ENCODE results near the gene IGLL1.
"Not testable (repeated sequence)": the region's sequence is repeated elsewhere in the genome, so short reads cannot be mapped to it uniquely, and the experiment has no call there.

The IGLL1 gene

GRCh38 chr22:23579870-23580575, at the start of gene IGLL1:
TSS of gene IGLL1 (minus strand) at chr22:23580290. CDS start at chr22:23580190, 100 bp downstream.
- no peak for DNase-seq

GRCh38 chr22:23628056-23628743, 48.1 kb upstream of the IGLL1 start:
- not testable (repeated sequence) for DNase-seq

GRCh38 chr22:23627401-23628055, 47.4 kb upstream of the IGLL1 start:
- DNase-seq = peak; percentile 61

- DNase-seq = no peak
These were observed 46.3 kb upstream of the IGLL1 start for GRCh38 chr22:23626286-23626975.

- DNase-seq = no peak
These were observed 42.5 kb upstream of the IGLL1 start for GRCh38 chr22:23622634-23623033.

GRCh38 chr22:23621916-23622315, 41.8 kb upstream of the IGLL1 start:
- DNase-seq = not testable (repeated sequence)

- no peak for DNase-seq
These were observed 41.1 kb upstream of the IGLL1 start for GRCh38 chr22:23621082-23621780.

- no peak for DNase-seq
These were observed 33.3 kb upstream of the IGLL1 start for GRCh38 chr22:23613193-23613972.

- no peak for DNase-seq
These were observed 30.1 kb upstream of the IGLL1 start for GRCh38 chr22:23609983-23610781.

- no peak for DNase-seq
These were observed 28.5 kb upstream of the IGLL1 start for GRCh38 chr22:23608583-23608982.

GRCh38 chr22:23606204-23607131, 26.4 kb upstream of the IGLL1 start:
- no peak for DNase-seq

- DNase-seq = no peak
These were observed 25.0 kb upstream of the IGLL1 start for GRCh38 chr22:23604939-23605712.

GRCh38 chr22:23603266-23603665, 23.2 kb upstream of the IGLL1 start:
- DNase-seq = no peak

- no peak for DNase-seq
These were observed 18.9 kb upstream of the IGLL1 start for GRCh38 chr22:23598805-23599518.

- DNase-seq = not testable (repeated sequence)
These were observed 17.6 kb upstream of the IGLL1 start for GRCh38 chr22:23597576-23598268.

- DNase-seq = not testable (repeated sequence)
These were observed 15.8 kb upstream of the IGLL1 start for GRCh38 chr22:23595904-23596303.

GRCh38 chr22:23591846-23592245, 11.8 kb upstream of the IGLL1 start:
- DNase-seq = no peak

Data from CD4-positive, alpha-beta T cell treated with Interleukin-21 for 1 hour (primary cell).